ENCODE data around the gene MAG.

MAG gene

GRCh38 chr19:35249848-35250711, 41.9 kb upstream of the MAG start:
- no peak overlapping the region for H3K4me3 ChIP-seq (ENCODE audit: low read depth, low read length)
- DNase-seq = no peak
- TF ChIP-seq, protein P1, sequence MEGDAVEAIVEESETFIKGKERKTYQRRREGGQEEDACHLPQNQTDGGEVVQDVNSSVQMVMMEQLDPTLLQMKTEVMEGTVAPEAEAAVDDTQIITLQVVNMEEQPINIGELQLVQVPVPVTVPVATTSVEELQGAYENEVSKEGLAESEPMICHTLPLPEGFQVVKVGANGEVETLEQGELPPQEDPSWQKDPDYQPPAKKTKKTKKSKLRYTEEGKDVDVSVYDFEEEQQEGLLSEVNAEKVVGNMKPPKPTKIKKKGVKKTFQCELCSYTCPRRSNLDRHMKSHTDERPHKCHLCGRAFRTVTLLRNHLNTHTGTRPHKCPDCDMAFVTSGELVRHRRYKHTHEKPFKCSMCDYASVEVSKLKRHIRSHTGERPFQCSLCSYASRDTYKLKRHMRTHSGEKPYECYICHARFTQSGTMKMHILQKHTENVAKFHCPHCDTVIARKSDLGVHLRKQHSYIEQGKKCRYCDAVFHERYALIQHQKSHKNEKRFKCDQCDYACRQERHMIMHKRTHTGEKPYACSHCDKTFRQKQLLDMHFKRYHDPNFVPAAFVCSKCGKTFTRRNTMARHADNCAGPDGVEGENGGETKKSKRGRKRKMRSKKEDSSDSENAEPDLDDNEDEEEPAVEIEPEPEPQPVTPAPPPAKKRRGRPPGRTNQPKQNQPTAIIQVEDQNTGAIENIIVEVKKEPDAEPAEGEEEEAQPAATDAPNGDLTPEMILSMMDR (IDR thresholded peaks at IDR 0.05; ENCODE audit: low read depth, low read length, missing control alignments) = no peak
- peaks cover 38% of the 10 kb centered on the region for H3K27me3 ChIP-seq (replicated peaks)
- in situ Hi-C loops (cut with HindIII; ENCODE audit: low pct_ligation_motif_present, low sequenced_read_pairs) = no loop called here
- no peak overlapping the region for H3K27ac ChIP-seq
- no peaks in the 10 kb centered on the region for H3K36me3 ChIP-seq (replicated peaks)

GRCh38 chr19:35251456-35251855, 40.5 kb upstream of the MAG start:
- in situ Hi-C loops (cut with HindIII; ENCODE audit: low pct_ligation_motif_present, low sequenced_read_pairs) = no loop called here
- Histone ChIP-seq H3K36me3 (replicated peaks) (no peaks in the 10 kb centered on the region), H3K27me3 (replicated peaks) (peaks cover 38% of the 10 kb centered on the region), H3K4me3 (ENCODE audit: low read depth, low read length) (no peak overlapping the region), H3K27ac (no peak overlapping the region)
- no peak for DNase-seq
- TF ChIP-seq, protein P1 (IDR thresholded peaks at IDR 0.05; ENCODE audit: low read depth, low read length, missing control alignments) = no peak

- Histone ChIP-seq H3K36me3 (replicated peaks) (no peaks in the 10 kb centered on the region), H3K27me3 (replicated peaks) (peaks cover 17% of the 10 kb centered on the region), H3K4me3 (ENCODE audit: low read depth, low read length) (no peak overlapping the region), H3K27ac (no peak overlapping the region)
- DNase-seq = no peak
- in situ Hi-C loops (cut with HindIII; ENCODE audit: low pct_ligation_motif_present, low sequenced_read_pairs) = no loop called here
- TF ChIP-seq, protein P1 (IDR thresholded peaks at IDR 0.05; ENCODE audit: low read depth, low read length, missing control alignments) = no peak
These were observed 38.4 kb upstream of the MAG start for GRCh38 chr19:35253316-35254286.

DNA sequence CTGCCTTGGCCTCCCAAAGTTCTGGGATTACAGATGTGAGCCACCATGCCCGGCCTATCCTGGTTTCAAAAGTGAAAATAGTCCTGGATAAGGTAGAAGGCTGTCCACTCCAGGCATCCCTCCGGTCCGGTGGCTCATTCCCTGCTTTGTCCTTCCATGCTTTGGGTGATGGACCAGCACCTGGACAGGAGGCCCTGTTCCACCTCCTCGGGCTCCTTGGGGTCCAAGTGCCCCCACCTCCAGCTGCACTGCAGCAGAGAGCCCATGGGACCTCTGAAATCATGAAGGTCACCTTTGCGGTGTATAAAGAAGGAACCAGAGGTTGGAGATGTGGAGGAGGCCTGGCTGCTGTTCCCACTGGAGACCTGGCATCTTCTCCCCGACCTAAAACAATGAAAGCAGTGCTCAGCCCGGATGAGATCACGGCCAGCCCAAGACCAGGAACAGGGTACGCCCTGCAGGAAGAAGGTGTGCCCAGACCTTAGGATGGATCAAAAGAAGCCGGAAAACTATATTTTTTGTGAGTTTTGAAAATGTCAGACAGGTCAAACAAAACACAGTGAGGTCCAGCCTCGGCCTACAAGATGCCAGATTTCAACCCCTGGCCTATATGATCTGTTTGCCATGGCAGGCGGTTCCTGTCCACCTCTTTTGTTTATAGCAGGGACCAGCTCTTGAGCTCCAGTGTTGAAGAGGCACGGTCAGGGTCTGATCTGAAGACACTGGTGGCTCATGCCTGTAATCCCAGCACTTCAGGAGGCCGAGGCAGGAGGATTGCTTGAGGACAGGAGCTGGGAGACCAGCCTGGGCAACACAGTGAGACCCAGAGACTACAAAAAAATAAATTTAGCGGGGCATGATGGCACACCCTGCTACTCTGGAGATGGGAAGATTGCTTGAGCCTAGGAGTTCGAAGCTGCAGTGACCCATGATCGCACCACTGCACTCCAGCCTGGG, 37.3 kb upstream of the MAG start:
- H3K36me3 ChIP-seq (replicated peaks) = no peaks in the 10 kb centered on the region
- TF ChIP-seq, protein P1 (IDR thresholded peaks at IDR 0.05; ENCODE audit: low read depth, low read length, missing control alignments) = no peak
- no peak for DNase-seq

DNA sequence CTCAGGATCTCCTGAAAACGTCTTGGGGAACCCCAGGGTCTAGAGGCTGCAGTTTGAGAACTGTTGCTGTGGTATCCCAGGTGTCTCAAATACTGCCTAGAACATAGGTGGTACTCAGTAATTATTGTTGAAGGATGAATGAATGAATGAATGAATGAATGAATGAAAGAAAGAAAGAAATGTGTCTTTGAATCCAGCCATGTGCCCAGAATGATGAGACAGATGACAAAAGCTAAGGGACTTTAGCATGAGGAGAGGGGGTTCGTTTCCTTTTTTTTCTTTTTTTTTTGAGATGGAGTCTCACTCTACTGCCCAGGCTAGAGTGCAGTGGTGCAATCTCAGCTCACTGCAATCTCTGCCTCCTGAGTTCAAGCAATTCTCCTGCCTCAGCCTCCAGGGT, 35.4 kb upstream of the MAG start:
- Histone ChIP-seq H3K27me3 (replicated peaks) (no peaks in the 10 kb centered on the region), H3K4me3 (ENCODE audit: low read depth, low read length) (no peak overlapping the region), H3K27ac (no peak overlapping the region), H3K36me3 (replicated peaks) (no peaks in the 10 kb centered on the region)
- no peak for DNase-seq
- TF ChIP-seq, protein P1 (IDR thresholded peaks at IDR 0.05; ENCODE audit: low read depth, low read length, missing control alignments) = no peak
- in situ Hi-C loops (cut with HindIII; ENCODE audit: low pct_ligation_motif_present, low sequenced_read_pairs) = no loop called here

More for the DNA sequence above, 37.3 kb upstream of the MAG start:
- H3K27me3 ChIP-seq (replicated peaks) = peaks cover 7% of the 10 kb centered on the region
- no peak overlapping the region for H3K27ac ChIP-seq
- no peak overlapping the region for H3K4me3 ChIP-seq (ENCODE audit: low read depth, low read length)
- in situ Hi-C loops (cut with HindIII; ENCODE audit: low pct_ligation_motif_present, low sequenced_read_pairs) = no loop called here
